Suprapubic skin (tissue), 4 donors: Measurements from ENCODE around the gene GPR84. TPM values are rescaled to one million over a fixed set of nuclear protein-coding genes. Genes with fewer than 3 reads are reported as not detected.

Experiments
- DNase-seq, 2 donors: peaks; one replicate each; pipeline ENCODE4 v3.0.0-alpha.2; 2019; ENCODE audit warnings: low spot score in 2 of 2
- H3K27ac ChIP-seq: fragments of 200-600 bp; sonication (generic); one replicate; pipeline ENCODE4 v1.5.1; 2019
- H3K27me3 ChIP-seq: fragments of 200-600 bp; sonication (generic); one replicate; pipeline ENCODE4 v1.5.1; 2019
- H3K36me3 ChIP-seq: fragments of 200-600 bp; sonication (generic); one replicate; pipeline ENCODE4 v1.5.1; 2019
- H3K4me1 ChIP-seq: fragments of 200-600 bp; sonication (generic); one replicate; pipeline ENCODE4 v1.5.1; 2019
- H3K4me3 ChIP-seq: fragments of 200-600 bp; sonication (generic); one replicate; pipeline ENCODE4 v1.5.1; 2019; ENCODE audit warnings: mild to moderate bottlenecking
- H3K9me3 ChIP-seq: fragments of 200-600 bp; sonication (generic); one replicate; pipeline ENCODE4 v1.5.1; 2019
- CTCF ChIP-seq, 2 donors: fragments of 200-600 bp in 1 of 2; fragments of 450-650 bp in 1 of 2; sonication (generic) in 1 of 2; IDR thresholded peaks; one replicate each; pipeline ENCODE4 v1.5.1; 2016 to 2019; ENCODE audit warnings: antibody characterized with exemption in 2 of 2, mild to moderate bottlenecking in 1 of 2, moderate library complexity in 1 of 2
- EP300 ChIP-seq: sonication (generic); formaldehyde crosslinking; IDR thresholded peaks from one replicate; pipeline ENCODE4 v1.6.1; 2017; ENCODE audit warnings: antibody characterized with exemption
- POLR2A ChIP-seq, 2 donors: fragments of 450-650 bp; IDR thresholded peaks; one replicate each; pipeline ENCODE4 v1.6.1; 2017; ENCODE audit warnings: antibody characterized with exemption in 2 of 2, mild to moderate bottlenecking in 2 of 2, moderate library complexity in 2 of 2
- POLR2AphosphoS5 ChIP-seq, 3 donors: sonication (generic); formaldehyde crosslinking; IDR thresholded peaks; one replicate each; pipeline ENCODE4 v1.6.1; 2017; ENCODE audit warnings: antibody characterized with exemption in 3 of 3
- WGBS: methylation state at CpG from one replicate; pipeline ENCODE4 v1.1.5; 2018; 5-methylcytosine and 5-hydroxymethylcytosine counted together
- total RNA-seq, 4 donors: library from RNA; depleted of rRNA; stranded (reverse); fragments of >200 nt; gene quantifications; one replicate each; pipeline ENCODE4 v1.1.0, GENCODE V29; 2016

Gene GPR84
- total RNA-seq, 4 donors from 2014 or later, result 0.38 to 1.7 (median 0.73) TPM

DNA sequence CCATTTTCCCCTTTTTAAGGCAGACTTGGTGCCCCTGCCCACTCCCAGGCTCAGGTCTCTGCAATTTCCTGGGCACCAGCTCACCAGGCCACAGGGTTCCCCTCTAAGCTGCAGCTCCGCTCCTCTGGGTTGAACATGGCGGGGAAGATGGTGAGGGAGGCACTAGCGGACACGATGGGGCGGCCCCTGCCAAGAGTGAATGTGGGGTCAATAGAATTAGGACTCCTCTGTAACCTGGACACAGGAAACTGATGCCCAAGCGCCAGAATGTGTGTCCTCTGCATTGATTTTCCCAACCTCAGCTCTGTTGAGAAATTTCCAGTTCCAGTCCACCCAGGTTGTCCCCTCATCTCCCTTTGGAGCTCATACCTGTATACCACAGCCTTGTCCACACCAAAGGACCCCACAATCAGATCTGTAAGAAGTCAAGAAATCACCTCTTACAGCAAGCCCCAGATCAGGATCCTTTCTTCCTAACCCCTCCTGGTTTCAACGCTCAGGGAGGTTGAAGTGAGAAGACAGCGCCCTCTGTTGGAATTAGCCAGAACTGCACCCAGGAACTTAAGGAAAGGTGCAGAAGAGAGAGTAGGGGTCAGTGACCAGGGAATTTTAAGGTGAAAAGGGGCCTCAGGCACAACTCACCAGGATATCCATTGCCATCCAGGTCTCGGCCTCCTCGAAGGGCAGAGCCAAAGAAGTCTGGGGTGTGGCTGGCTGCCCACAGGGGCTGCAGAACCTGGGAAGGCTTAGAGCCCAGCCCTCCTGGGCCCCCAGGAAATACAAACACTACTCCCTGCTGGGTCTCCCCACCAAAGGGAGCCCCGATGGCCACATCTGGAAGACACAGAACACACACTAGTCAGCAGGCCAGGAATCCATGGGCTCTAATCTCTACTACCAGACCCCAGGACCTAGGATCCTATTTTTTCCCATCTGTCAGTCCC lies 40.0 kb upstream of the GPR84 start:
- Histone ChIP-seq H3K27me3 (no peaks in the 10 kb centered on the region), H3K27ac (no peak overlapping the region), H3K9me3 (no peaks in the 10 kb centered on the region), H3K4me3 (no peak overlapping the region), H3K36me3 (peaks cover 94% of the 10 kb centered on the region), H3K4me1 (peaks cover 20% of the 10 kb centered on the region)
- DNase-seq, result no peak
- 61% methylated on average over 11 of the region's 11 CpGs for WGBS
- TF ChIP-seq CTCF (IDR thresholded peaks at IDR 0.05) (peak; percentile 79 to 96), POLR2A (IDR thresholded peaks at IDR 0.05) (no peak)

DNA sequence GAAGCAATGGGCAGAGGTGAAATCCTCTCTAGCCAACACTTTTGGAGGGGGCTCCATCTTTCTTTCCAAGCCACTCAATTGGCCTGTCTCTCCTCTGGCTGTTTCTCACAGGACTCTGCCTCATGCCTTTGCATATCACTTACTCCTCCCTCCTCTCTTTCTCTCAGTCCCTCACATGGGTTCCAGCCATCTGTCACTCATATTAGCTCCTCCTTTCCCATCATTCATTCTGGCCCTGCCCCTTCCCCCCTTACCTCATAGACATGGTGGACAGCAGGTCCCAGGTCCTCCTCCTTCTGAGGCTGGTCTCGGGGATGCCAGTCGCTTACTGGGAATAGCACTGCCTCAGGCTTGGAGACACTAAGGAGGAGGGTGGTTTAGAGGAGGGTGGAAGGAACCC lies 36.8 kb upstream of the GPR84 start:
- Histone ChIP-seq H3K4me3 (no peak overlapping the region), H3K36me3 (peaks cover 93% of the 10 kb centered on the region), H3K27me3 (no peaks in the 10 kb centered on the region), H3K4me1 (peaks cover under 1% of the 10 kb centered on the region), H3K27ac (no peak overlapping the region), H3K9me3 (no peaks in the 10 kb centered on the region)
- TF ChIP-seq POLR2A (IDR thresholded peaks at IDR 0.05) (no peak), POLR2AphosphoS5 (IDR thresholded peaks at IDR 0.05) (no peak), CTCF (IDR thresholded peaks at IDR 0.05) (no peak), EP300 (no peak)
- 100% methylated on average over 2 of the region's 2 CpGs for WGBS
- no peak for DNase-seq

DNA sequence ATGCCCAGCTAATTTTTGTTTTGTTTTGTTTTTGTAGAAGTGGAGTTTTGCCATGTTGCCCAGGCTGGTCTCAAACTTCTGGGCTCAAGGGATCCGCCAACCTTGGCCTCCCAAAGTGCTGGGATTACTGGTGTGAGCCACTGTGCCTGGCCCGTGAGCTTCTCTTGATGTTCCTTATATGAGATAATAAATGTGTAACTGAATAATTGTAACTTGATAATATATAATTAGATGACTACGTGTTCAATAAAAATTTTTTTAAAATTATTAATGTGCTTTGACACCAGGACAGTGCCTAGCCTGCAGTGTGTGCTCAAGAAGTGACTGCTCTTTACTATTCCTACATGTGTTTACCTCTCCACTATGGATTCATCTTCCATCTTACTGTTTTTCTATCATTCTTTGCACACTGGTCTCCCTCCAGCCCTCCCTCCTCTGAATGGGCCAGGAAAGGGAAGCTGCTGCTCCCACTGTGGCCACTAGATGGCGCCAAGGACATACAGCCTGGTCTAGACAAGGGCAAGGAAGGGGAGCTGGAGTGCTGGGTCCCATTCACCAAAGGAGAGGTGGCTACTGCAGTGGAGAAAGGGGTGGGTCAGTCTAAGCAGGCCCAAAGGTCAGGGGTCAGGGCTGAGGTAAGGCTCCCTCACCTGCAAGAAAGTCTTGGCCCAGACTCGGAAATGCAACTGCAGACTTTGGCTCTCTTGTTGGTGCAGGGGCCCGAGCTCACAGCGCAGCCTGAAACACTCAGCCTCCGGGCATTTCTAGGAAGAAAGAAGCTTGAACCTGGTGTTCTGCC lies 34.9 kb upstream of the GPR84 start:
- H3K4me3 ChIP-seq, result no peak overlapping the region
- H3K4me1 ChIP-seq, result peaks cover 5% of the 10 kb centered on the region
- TF ChIP-seq CTCF (IDR thresholded peaks at IDR 0.05) (peak; percentile 97 to 98), POLR2A (IDR thresholded peaks at IDR 0.05) (no peak)
- whole genome bisulfite sequencing, result 67% methylated on average over 8 of the region's 8 CpGs
- no peaks in the 10 kb centered on the region for H3K9me3 ChIP-seq
- DNase-seq, result peak; percentile 92 to 94
- peaks cover 95% of the 10 kb centered on the region for H3K36me3 ChIP-seq
- H3K27ac ChIP-seq, result no peak overlapping the region
- H3K27me3 ChIP-seq, result no peaks in the 10 kb centered on the region

- DNase-seq, result peak in 1 of 2 donors; percentile 55
- Histone ChIP-seq H3K4me1 (peaks cover 14% of the 10 kb centered on the region), H3K9me3 (no peaks in the 10 kb centered on the region), H3K27me3 (no peaks in the 10 kb centered on the region), H3K27ac (no peak overlapping the region), H3K36me3 (peaks cover 85% of the 10 kb centered on the region), H3K4me3 (no peak overlapping the region)
- TF ChIP-seq POLR2AphosphoS5 (IDR thresholded peaks at IDR 0.05) (no peak), EP300 (no peak), POLR2A (IDR thresholded peaks at IDR 0.05) (no peak), CTCF (IDR thresholded peaks at IDR 0.05) (no peak)
- 90% methylated on average over 2 of the region's 2 CpGs for WGBS
Measured at GRCh38 chr12:54398218-54398617, 33.9 kb upstream of the GPR84 start.

DNA sequence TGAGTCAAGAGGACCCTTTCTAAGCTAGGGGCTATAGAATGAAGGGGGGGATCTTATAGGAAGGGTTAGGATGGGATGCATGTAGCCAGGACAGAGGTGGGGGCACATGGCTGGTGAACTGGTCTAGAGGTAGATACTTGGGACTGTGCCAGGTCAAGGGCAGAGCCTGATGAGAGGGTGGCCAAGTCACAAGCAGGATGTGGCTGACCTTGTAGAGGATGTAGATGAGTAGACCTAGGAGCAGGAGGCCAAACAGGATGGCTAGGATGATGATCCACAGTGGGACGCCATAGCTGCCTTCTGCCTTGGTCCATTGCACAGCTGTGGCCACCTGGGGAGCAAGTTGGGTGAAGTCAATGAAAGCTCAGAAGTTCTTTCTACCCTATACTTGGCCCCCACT lies 32.9 kb upstream of the GPR84 start:
- DNase-seq, result no peak
- Histone ChIP-seq H3K27me3 (no peaks in the 10 kb centered on the region), H3K9me3 (no peaks in the 10 kb centered on the region), H3K4me3 (no peak overlapping the region), H3K36me3 (peaks cover 75% of the 10 kb centered on the region), H3K4me1 (peaks cover 25% of the 10 kb centered on the region), H3K27ac (no peak overlapping the region)
- 70% methylated on average over 1 of the region's 1 CpG for WGBS
- no peak for TF ChIP-seq POLR2AphosphoS5 (IDR thresholded peaks at IDR 0.05)
- no peak for TF ChIP-seq EP300
- no peak for TF ChIP-seq CTCF (IDR thresholded peaks at IDR 0.05)
- no peak for TF ChIP-seq POLR2A (IDR thresholded peaks at IDR 0.05)
